Nephron progenitor cell (in vitro differentiated cells): ENCODE results near the gene TRIAP1.
"Not testable (repeated sequence)": the region's sequence is repeated elsewhere in the genome, so short reads cannot be mapped to it uniquely, and the experiment has no call there.

ENCODE experiments used
- DNase-seq: peaks from one replicate; pipeline ENCODE4 v3.0.0; 2021
- H3K27ac Mint-ChIP-seq: 2 replicates; pipeline ENCODE4 v1.8.0; 2021; ENCODE audit warnings: mild to moderate bottlenecking, moderate library complexity, mixed read lengths
- H3K27me3 Mint-ChIP-seq: 2 replicates; pipeline ENCODE4 v1.8.0; 2021; ENCODE audit warnings: mild to moderate bottlenecking, low read depth, mixed read lengths; ENCODE audit not compliant: poor library complexity
- H3K36me3 Mint-ChIP-seq: 2 replicates; pipeline ENCODE4 v1.8.0; 2021; ENCODE audit warnings: low read depth, mixed read lengths
- H3K4me1 Mint-ChIP-seq: 2 replicates; pipeline ENCODE4 v1.8.0; 2021; ENCODE audit warnings: mixed read lengths
- H3K4me3 Mint-ChIP-seq: 2 replicates; pipeline ENCODE4 v1.8.0; 2021; ENCODE audit warnings: mild to moderate bottlenecking, moderate library complexity, mixed read lengths
- H3K9me3 Mint-ChIP-seq: 2 replicates; pipeline ENCODE4 v1.8.0; 2021; ENCODE audit warnings: mild to moderate bottlenecking, moderate library complexity, mixed read lengths
- TF ChIP-seq, protein P1 (sequence below): fragments of 200-600 bp; sonication (generic); IDR thresholded peaks from 2 replicates; pipeline ENCODE4 v1.5.0; 2021; ENCODE audit warnings: antibody characterized with exemption

The TRIAP1 gene

DNA sequence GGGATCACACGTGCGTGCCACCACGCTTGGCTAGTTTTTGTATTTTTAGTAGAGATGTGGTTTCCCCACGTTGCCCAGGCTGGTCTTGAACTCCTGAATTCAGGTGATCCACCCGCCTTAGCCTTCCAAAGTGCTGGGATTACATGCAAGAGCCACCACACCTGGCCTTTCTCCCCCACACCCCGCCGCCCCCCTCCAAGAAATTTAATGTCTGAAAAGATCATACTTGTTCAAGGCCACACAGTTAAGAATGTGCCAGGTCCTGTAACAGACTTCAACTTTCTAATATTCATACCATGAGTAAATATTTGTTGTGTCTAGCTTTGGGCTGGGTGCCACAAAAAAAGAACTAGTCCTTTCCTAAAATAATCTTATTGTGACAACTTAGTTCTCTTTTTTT, 9.1 kb upstream of the TRIAP1 start:
- no peak for DNase-seq
- no peaks in the 10 kb centered on the region for H3K27me3 Mint-ChIP-seq
- TF ChIP-seq, protein P1, sequence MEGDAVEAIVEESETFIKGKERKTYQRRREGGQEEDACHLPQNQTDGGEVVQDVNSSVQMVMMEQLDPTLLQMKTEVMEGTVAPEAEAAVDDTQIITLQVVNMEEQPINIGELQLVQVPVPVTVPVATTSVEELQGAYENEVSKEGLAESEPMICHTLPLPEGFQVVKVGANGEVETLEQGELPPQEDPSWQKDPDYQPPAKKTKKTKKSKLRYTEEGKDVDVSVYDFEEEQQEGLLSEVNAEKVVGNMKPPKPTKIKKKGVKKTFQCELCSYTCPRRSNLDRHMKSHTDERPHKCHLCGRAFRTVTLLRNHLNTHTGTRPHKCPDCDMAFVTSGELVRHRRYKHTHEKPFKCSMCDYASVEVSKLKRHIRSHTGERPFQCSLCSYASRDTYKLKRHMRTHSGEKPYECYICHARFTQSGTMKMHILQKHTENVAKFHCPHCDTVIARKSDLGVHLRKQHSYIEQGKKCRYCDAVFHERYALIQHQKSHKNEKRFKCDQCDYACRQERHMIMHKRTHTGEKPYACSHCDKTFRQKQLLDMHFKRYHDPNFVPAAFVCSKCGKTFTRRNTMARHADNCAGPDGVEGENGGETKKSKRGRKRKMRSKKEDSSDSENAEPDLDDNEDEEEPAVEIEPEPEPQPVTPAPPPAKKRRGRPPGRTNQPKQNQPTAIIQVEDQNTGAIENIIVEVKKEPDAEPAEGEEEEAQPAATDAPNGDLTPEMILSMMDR = no peak
- no peaks in the 10 kb centered on the region for H3K4me1 Mint-ChIP-seq
- H3K27ac Mint-ChIP-seq = no peak overlapping the region
- no peak overlapping the region for H3K4me3 Mint-ChIP-seq
- peaks cover 45% of the 10 kb centered on the region for H3K36me3 Mint-ChIP-seq
- H3K9me3 Mint-ChIP-seq = no peaks in the 10 kb centered on the region

DNA sequence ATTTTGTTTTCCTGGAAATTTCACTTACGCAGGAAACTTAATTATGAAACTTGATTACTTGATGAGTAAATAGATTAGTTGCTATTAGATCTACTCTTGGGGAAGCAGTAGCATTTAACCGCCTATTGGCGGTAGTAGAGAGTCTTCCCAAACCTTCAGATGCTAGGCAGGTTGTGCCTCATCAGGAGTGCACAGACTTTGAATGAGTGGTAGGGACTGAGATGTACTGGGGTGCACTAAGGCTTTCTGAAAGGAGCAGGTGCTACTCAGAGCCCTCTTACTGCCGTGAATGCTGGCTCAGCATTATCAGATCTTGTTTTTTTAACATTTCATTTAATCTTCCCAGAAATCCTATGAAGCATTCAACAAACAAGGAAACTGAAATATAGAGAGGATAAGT, 7.8 kb upstream of the TRIAP1 start:
- no peak for DNase-seq
- Mint-ChIP-seq H3K4me3 (no peak overlapping the region), H3K27me3 (no peaks in the 10 kb centered on the region), H3K27ac (peak overlapping the region; percentile 68), H3K4me1 (peaks cover 4% of the 10 kb centered on the region), H3K36me3 (peaks cover 40% of the 10 kb centered on the region), H3K9me3 (no peaks in the 10 kb centered on the region)
- TF ChIP-seq, protein P1 = peak; percentile 58

DNA sequence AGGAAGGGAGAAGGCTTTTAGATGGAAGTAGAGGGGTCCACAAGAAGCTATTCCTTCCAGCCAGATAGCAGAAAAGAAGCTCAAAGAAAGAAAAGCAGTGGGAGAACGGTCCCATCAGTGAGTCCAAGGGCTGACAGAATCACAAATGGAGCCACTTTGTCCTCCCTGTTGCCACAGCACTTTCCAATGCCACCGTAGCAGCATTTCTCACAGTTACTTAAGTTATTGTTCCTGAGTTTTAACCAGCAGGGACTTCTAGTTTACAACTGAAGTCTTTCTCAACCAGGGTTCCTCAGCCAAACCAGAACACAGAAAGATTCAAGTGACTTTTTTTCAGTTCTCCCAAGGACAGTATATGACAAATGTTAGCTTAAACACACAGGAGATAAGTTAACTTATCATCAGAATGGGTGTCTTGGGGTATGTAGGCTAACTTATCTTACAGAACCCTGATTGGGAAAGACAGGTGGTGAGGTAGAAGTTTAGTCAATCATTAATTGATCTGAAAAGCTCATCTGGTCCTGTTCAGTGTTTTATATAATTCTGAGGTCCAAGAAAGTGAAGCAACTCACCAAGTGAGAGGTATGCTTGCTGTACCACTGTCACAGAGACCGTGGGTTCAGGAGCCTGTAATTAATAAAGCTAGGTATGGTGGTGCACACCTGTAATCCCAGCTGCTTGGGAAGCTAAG, 7.0 kb upstream of the TRIAP1 start:
- Mint-ChIP-seq H3K9me3 (no peaks in the 10 kb centered on the region), H3K27me3 (no peaks in the 10 kb centered on the region), H3K36me3 (peaks cover 35% of the 10 kb centered on the region), H3K27ac (no peak overlapping the region), H3K4me3 (no peak overlapping the region), H3K4me1 (peaks cover 4% of the 10 kb centered on the region)
- no peak for DNase-seq
- TF ChIP-seq, protein P1 = no peak

DNA sequence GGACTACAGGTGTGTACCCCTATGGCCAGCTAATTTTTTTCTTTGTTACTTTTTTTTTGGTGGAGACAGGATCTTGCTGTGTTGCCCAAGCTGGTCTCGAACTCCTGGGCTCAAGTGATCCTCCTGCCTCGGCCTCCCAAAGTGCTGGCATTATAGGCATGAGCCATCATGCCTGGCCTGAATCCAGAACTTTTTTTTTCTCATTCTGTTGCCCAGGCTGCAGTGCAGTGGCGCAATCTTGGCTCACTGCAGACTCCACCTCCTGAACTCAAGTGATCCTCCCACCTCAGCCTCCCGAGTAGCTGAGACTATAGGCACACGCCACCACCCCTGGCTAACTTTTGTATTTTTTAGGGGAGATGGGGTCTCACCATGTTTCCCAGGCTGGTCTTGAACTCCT, 6.3 kb upstream of the TRIAP1 start:
- Mint-ChIP-seq H3K36me3 (peaks cover 35% of the 10 kb centered on the region), H3K4me1 (peaks cover 11% of the 10 kb centered on the region)
- not testable (repeated sequence) for H3K27ac Mint-ChIP-seq, H3K9me3 Mint-ChIP-seq, DNase-seq, H3K4me3 Mint-ChIP-seq, H3K27me3 Mint-ChIP-seq

DNA sequence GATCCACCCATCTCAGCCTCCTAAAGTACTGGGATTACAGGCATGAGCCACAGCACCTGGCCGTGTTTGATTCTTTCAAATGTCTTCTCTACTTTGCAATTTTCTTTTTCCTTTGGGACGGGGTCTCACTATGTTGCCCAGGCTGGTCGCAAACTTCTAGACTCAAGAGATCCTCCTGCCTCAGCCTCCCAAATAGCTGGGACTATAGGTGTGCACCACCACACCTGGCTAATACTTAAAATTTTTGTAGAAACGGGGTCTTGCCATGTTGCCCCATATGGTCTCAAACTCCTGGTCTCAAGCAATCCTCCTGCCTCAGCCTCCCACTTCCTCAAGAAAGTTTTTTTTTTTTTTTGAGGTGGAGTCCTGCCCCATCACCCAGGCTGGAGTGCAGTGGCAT, 1.8 kb upstream of the TRIAP1 start:
- H3K27me3 Mint-ChIP-seq = no peaks in the 10 kb centered on the region
- H3K36me3 Mint-ChIP-seq = peaks cover 17% of the 10 kb centered on the region
- peaks cover 45% of the 10 kb centered on the region for H3K4me1 Mint-ChIP-seq
- TF ChIP-seq, protein P1 = no peak
- H3K27ac Mint-ChIP-seq = no peak overlapping the region
- H3K4me3 Mint-ChIP-seq = peak overlapping the region; percentile 99
- no peaks in the 10 kb centered on the region for H3K9me3 Mint-ChIP-seq
- no peak for DNase-seq

DNA sequence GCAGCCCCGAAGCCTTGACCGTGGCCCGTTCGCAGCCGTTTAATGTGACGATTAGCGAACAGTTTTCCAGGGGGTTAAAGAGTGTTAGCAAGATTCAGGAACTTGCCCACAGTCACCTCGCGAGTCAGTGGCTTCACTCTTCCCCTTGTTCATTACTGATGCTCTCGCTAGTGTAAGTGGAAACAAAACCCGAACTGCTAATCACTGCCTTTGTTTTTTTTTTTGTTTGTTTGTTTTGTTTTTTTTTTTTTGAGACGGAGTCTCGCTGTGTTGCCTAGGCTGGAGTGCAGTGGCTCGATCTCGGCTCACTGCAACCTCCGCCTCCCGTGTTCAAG, 627 bp upstream of the TRIAP1 start:
- Mint-ChIP-seq H3K27ac (peak overlapping the region; percentile 99), H3K4me1 (peaks cover 45% of the 10 kb centered on the region), H3K4me3 (peak overlapping the region; percentile 99), H3K36me3 (peaks cover 23% of the 10 kb centered on the region)
- not testable (repeated sequence) for DNase-seq, H3K9me3 Mint-ChIP-seq, H3K27me3 Mint-ChIP-seq

DNA sequence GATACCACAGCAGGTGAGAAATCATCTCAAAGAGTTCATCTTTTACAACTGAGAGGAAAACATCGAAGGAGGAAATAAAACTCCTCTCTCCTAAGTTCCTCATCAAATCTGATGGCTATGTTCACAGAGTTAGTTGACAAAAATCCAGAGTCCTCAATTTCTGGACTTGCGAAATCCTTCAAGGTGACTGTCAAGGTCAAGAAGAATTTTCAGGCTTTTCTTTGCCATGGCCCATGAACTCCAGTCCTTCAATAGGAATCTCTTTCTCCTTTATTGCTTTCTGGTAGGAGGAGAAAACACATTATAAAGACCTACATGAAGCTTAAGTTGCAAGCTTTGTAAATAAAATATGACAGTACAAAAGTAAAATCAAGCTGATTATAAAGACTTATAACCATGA, 1.5 kb downstream of the TRIAP1 start:
- Mint-ChIP-seq H3K36me3 (peaks cover 39% of the 10 kb centered on the region), H3K4me1 (peaks cover 53% of the 10 kb centered on the region), H3K27me3 (no peaks in the 10 kb centered on the region), H3K9me3 (no peaks in the 10 kb centered on the region), H3K4me3 (peak overlapping the region; percentile 99), H3K27ac (peak overlapping the region; percentile 99)
- no peak for DNase-seq
- TF ChIP-seq, protein P1 = no peak
